Liver (tissue), 3 donors: ENCODE measurements around the gene DNAH17.

Experiments used
- ATF3 ChIP-seq: IDR thresholded peaks from 2 replicates; pipeline ENCODE4 v1.6.1; 2016; ENCODE audit warnings: antibody characterized with exemption
- CTCF ChIP-seq: fragments of 150-350 bp; IDR thresholded peaks from 2 replicates; pipeline ENCODE4 v1.5.1; 2017; ENCODE audit warnings: improper control_type of control experiment, low read depth, low read length; ENCODE audit not compliant: missing input control
- EGR1 ChIP-seq, 2 donors: IDR thresholded peaks; 2 replicates each; pipeline ENCODE4 v1.6.1; 2016 to 2018; ENCODE audit warnings: antibody characterized with exemption in 2 of 2, low read depth in 2 of 2
- FOXA1 ChIP-seq: IDR thresholded peaks from 2 replicates; pipeline ENCODE4 v1.6.1; 2016; ENCODE audit warnings: antibody characterized with exemption
- GABPA ChIP-seq, 2 donors: IDR thresholded peaks in 1 of 2; conservative IDR thresholded peaks in 1 of 2; 2 replicates each; pipeline ENCODE4 v1.6.1; 2016; ENCODE audit warnings: antibody characterized with exemption in 2 of 2, mild to moderate bottlenecking in 1 of 2, moderate library complexity in 1 of 2
- JUND ChIP-seq, 2 donors: IDR thresholded peaks; 2 replicates each; pipeline ENCODE4 v1.6.1; 2016; ENCODE audit warnings: antibody characterized with exemption in 2 of 2
- MAX ChIP-seq: IDR thresholded peaks from 2 replicates; pipeline ENCODE4 v1.6.1; 2016; ENCODE audit warnings: antibody characterized with exemption
- NR2F2 ChIP-seq: IDR thresholded peaks from 2 replicates; pipeline ENCODE4 v1.6.1; 2016; ENCODE audit warnings: antibody characterized with exemption
- RAD21 ChIP-seq, 2 donors: IDR thresholded peaks; 2 replicates each; pipeline ENCODE4 v1.6.1; 2016; ENCODE audit warnings: antibody characterized with exemption in 2 of 2, mild to moderate bottlenecking in 2 of 2
- REST ChIP-seq: IDR thresholded peaks from 2 replicates; pipeline ENCODE4 v1.6.1; 2016; ENCODE audit warnings: antibody characterized with exemption, mild to moderate bottlenecking
- RXRA ChIP-seq, 2 donors: IDR thresholded peaks; 2 replicates each; pipeline ENCODE4 v1.6.1; 2017 to 2018; ENCODE audit warnings: antibody characterized with exemption in 2 of 2, mild to moderate bottlenecking in 1 of 2
- SP1 ChIP-seq: IDR thresholded peaks from 2 replicates; pipeline ENCODE4 v1.6.1; 2018; ENCODE audit warnings: antibody characterized with exemption, mild to moderate bottlenecking
- TAF1 ChIP-seq: conservative IDR thresholded peaks from 2 replicates; pipeline ENCODE4 v1.6.1; 2016; ENCODE audit warnings: antibody characterized with exemption, mild to moderate bottlenecking
- YY1 ChIP-seq: IDR thresholded peaks from 2 replicates; pipeline ENCODE4 v1.6.1; 2016; ENCODE audit warnings: antibody characterized with exemption, mild to moderate bottlenecking
- donor health status: healthy.
- donor health status: healthy.

GRCh38 chr17:78494696-78495330 is 82.4 kb downstream of the DNAH17 start:
- TF ChIP-seq JUND (IDR thresholded peaks at IDR 0.05): no peak
- TF ChIP-seq CTCF: no peak
- no peak for TF ChIP-seq YY1
- TF ChIP-seq TAF1: no peak
- no peak for TF ChIP-seq MAX
- TF ChIP-seq REST: no peak
- no peak for TF ChIP-seq GABPA (IDR thresholded peaks at IDR 0.05 in 1 of 2, conservative IDR thresholded peaks at IDR 0.05 in 1 of 2)
- TF ChIP-seq RAD21 (IDR thresholded peaks at IDR 0.05): no peak
- TF ChIP-seq FOXA1: no peak
- no peak for TF ChIP-seq SP1
- no peak for TF ChIP-seq RXRA (IDR thresholded peaks at IDR 0.05)
- no peak for TF ChIP-seq NR2F2
- TF ChIP-seq EGR1 (IDR thresholded peaks at IDR 0.05; ENCODE audit: low read depth in 2 of 2): no peak
- no peak for TF ChIP-seq ATF3
